ENCODE data around the gene ETAA1. TPM values are rescaled to one million over a fixed set of nuclear protein-coding genes. Genes with fewer than 3 reads are reported as not detected.

ETAA1 gene
- total and polyA plus RNA-seq, 2 of the 13 experiments (the other 11 are each of a cell fraction or from before 2014, with no cell fraction given): 9.1 to 16.2 TPM

GRCh38 chr2:67397143-67397986, at the start of gene ETAA1 (continued):
- TF ChIP-seq PCBP2 (optimal IDR thresholded peaks at IDR 0.05; ENCODE audit: low read depth, low read length, poor library complexity, severe bottlenecking) (no peak), CAMTA2 (CRISPR knock-in tag; IDR thresholded peaks at IDR 0.05; ENCODE audit: borderline replicate concordance) (peak; percentile 93), GATAD2A (CRISPR knock-in tag; IDR thresholded peaks at IDR 0.05) (no peak; the same call in 1 of the 2 replicates), SETDB1 (CRISPR knock-in tag; IDR thresholded peaks at IDR 0.05; ENCODE audit: borderline replicate concordance) (no peak), HBP1 (CRISPR knock-in tag; IDR thresholded peaks at IDR 0.05; ENCODE audit: low read depth) (peak; percentile 35; the same call in 1 of the 2 replicates), ZBTB39 (CRISPR knock-in tag; IDR thresholded peaks at IDR 0.05) (no peak), NFYC (CRISPR knock-in tag; IDR thresholded peaks at IDR 0.05) (peak; percentile 89), RAD21 (CRISPR knock-in tag; IDR thresholded peaks at IDR 0.05) (0 out of 2 replicates have a peak, but pooled peaks have one; percentile 26), AHR (CRISPR knock-in tag; IDR thresholded peaks at IDR 0.05) (0 out of 2 replicates have a peak, but pooled peaks have one; percentile 18), KDM6A (CRISPR knock-in tag; IDR thresholded peaks at IDR 0.05; ENCODE audit: low read depth) (no peak), HOXA9 (CRISPR knock-in tag; IDR thresholded peaks at IDR 0.05; ENCODE audit: borderline replicate concordance) (no peak), PHB2 (IDR thresholded peaks at IDR 0.05; ENCODE audit: partially characterized antibody) (no peak), MXI1 (IDR thresholded peaks at IDR 0.05; ENCODE audit: borderline replicate concordance, low read depth, low read length) (peak; percentile 54; the same call in 1 of the 3 replicates), NR2F2 (IDR thresholded peaks at IDR 0.05; ENCODE audit: borderline replicate concordance, low read depth) (peak; percentile 16; the same call in 1 of the 2 replicates), MIER2 (CRISPR knock-in tag; IDR thresholded peaks at IDR 0.05) (no peak), ZNF256 (CRISPR knock-in tag; conservative IDR thresholded peaks at IDR 0.05) (0 out of 2 replicates have a peak, but pooled peaks have one; percentile 53), ZNF749 (CRISPR knock-in tag; IDR thresholded peaks at IDR 0.05; ENCODE audit: borderline replicate concordance) (no peak), SRSF4 (IDR thresholded peaks at IDR 0.05; ENCODE audit: low read depth, low read length, poor library complexity, severe bottlenecking) (no peak), MNT (IDR thresholded peaks at IDR 0.05) (no peak), NR3C1 (CRISPR knock-in tag; IDR thresholded peaks at IDR 0.05) (no peak), EP300 (IDR thresholded peaks at IDR 0.05; ENCODE audit: low read depth in 2 of 2, low read length in 2 of 2) (no peak), EP300 (CRISPR knock-in tag; IDR thresholded peaks at IDR 0.05; ENCODE audit: borderline replicate concordance) (no peak), RBM22 (optimal IDR thresholded peaks at IDR 0.05; ENCODE audit: low read length) (no peak), POGK (CRISPR knock-in tag; conservative IDR thresholded peaks at IDR 0.05) (peak; percentile 78)

Data from HepG2 (cell line).